Lung (tissue), 12 donors: ENCODE measurements around the gene DCP1B. TPM values are rescaled to one million over a fixed set of nuclear protein-coding genes. Genes with fewer than 3 reads are reported as not detected.
A peak's percentile ranks its signal among the peaks of the same experiment; 100 is the strongest.

Experiments
- ATAC-seq: fragments of 200-7000 bp; cut with Tn5 transposase; one replicate; pipeline ENCODE4 v1.9.1; 2020; ENCODE audit warnings: moderate number of reproducible peaks; ENCODE audit not compliant: insufficient read depth, low FRiP score
- DNase-seq, 3 donors: peaks; one replicate each; pipeline ENCODE4 v3.0.0-alpha.2; 2013 to 2017
- H3K27ac ChIP-seq, 2 donors: one replicate each; pipeline ENCODE4 v1.5.1; 2013; ENCODE audit warnings: mild to moderate bottlenecking in 2 of 2, moderate library complexity in 2 of 2, control low read depth in 1 of 2, inconsistent platforms in 1 of 2, low read depth in 1 of 2, low read length in 1 of 2
- H3K27me3 ChIP-seq, 3 donors: one replicate each; pipeline ENCODE4 v1.5.1; 2013; ENCODE audit warnings: low read length in 2 of 3; ENCODE audit not compliant: control insufficient read depth in 3 of 3, insufficient read depth in 3 of 3
- H3K36me3 ChIP-seq, 4 donors: one replicate each; pipeline ENCODE4 v1.5.1; 2013; ENCODE audit warnings: low read length in 4 of 4, mild to moderate bottlenecking in 1 of 4, moderate library complexity in 1 of 4; ENCODE audit not compliant: control insufficient read depth in 4 of 4, insufficient read depth in 4 of 4
- H3K4me1 ChIP-seq, 5 donors: one replicate each; pipeline ENCODE4 v1.5.1; 2013; ENCODE audit warnings: low read length in 5 of 5, mild to moderate bottlenecking in 2 of 5, moderate library complexity in 1 of 5; ENCODE audit not compliant: control insufficient read depth in 5 of 5, insufficient read depth in 5 of 5
- H3K4me3 ChIP-seq: one replicate; pipeline ENCODE4 v1.5.1; 2013; ENCODE audit warnings: mild to moderate bottlenecking, control low read depth, moderate library complexity
- H3K9ac ChIP-seq, 2 donors: one replicate each; pipeline ENCODE4 v1.5.1; 2013; ENCODE audit warnings: low read length in 2 of 2, control low read depth in 1 of 2; ENCODE audit not compliant: insufficient read depth in 1 of 2
- H3K9me3 ChIP-seq, 4 donors: one replicate each; pipeline ENCODE4 v1.5.1; 2013; ENCODE audit warnings: low read length in 3 of 4, mild to moderate bottlenecking in 1 of 4, moderate library complexity in 1 of 4; ENCODE audit not compliant: control insufficient read depth in 4 of 4, insufficient read depth in 3 of 4
- CTCF ChIP-seq: IDR thresholded peaks from 2 replicates; pipeline ENCODE4 v1.5.1; 2012; ENCODE audit warnings: mild to moderate bottlenecking; ENCODE audit errors: control extremely low read depth, extremely low read depth
- WGBS, 2 donors: extraction: QIAGEN DNeasy Blood & Tissue Kit; methylation state at CpG; one replicate each; pipeline ENCODE4 v1.1.7; 2013; 5-methylcytosine and 5-hydroxymethylcytosine counted together
- polyA plus RNA-seq, 2 donors: library from polyadenylated mRNA; stranded (reverse); fragments of 200-250 nt; gene quantifications; one replicate each; pipeline ENCODE4 v1.2.1, GENCODE V29; 2013
- total RNA-seq, 2 donors: library from RNA; depleted of rRNA in 1 of 2; stranded (reverse); fragments of >200 nt in 1 of 2; gene quantifications; one replicate each; pipeline ENCODE4 v1.2.1, GENCODE V29; 2014 to 2021
- donor health status: control.
- donor health status: control.
- donor health status: Bipolar disorder and iron deficiency.
- donor health status: healthy.
- donor health status: DM: yes; HTN: yes; CAD: no.

The DCP1B gene
- total and polyA plus RNA-seq, 4 donors, result 4.2 to 13.2 (median 8.7) TPM

GRCh38 chr12:1992732-1993131 is 11.5 kb downstream of the DCP1B start:
- WGBS, 2 donors, result 90% methylated on average over 3 of the region's 3 CpGs
- TF ChIP-seq CTCF, result no peak
- DNase-seq, result no peak
- H3K27me3 ChIP-seq, result no peaks in the 10 kb centered on the region
- peaks cover 2 to 32% (median 17%) of the 10 kb centered on the region in 4 donors for H3K36me3 ChIP-seq
- H3K9me3 ChIP-seq, result peaks cover 0 to 6% (median 0%) of the 10 kb centered on the region in 4 donors
- no peak for ATAC-seq
- H3K9ac ChIP-seq, result no peak overlapping the region
- H3K4me1 ChIP-seq, result peaks cover 1 to 36% (median 8%) of the 10 kb centered on the region in 5 donors
- H3K4me3 ChIP-seq, result no peak overlapping the region
- peak overlapping the region in 1 of 2 donors; percentile 88 for H3K27ac ChIP-seq

GRCh38 chr12:1989111-1989510 is 15.1 kb downstream of the DCP1B start:
- no peaks in the 10 kb centered on the region for H3K27me3 ChIP-seq
- H3K9ac ChIP-seq, result no peak overlapping the region
- peaks cover 0 to 21% (median 12%) of the 10 kb centered on the region in 5 donors for H3K4me1 ChIP-seq
- peak overlapping the region in 1 of 2 donors; percentile 49 for H3K27ac ChIP-seq
- H3K4me3 ChIP-seq, result no peak overlapping the region
- TF ChIP-seq CTCF, result no peak
- WGBS, 2 donors, result 97 to 99% methylated on average over 4 of the region's 4 CpGs
- ATAC-seq (no peak), DNase-seq (no peak)
- H3K9me3 ChIP-seq, result peaks cover 0 to 10% (median 3%) of the 10 kb centered on the region in 4 donors
- peaks cover 6 to 47% (median 26%) of the 10 kb centered on the region in 4 donors for H3K36me3 ChIP-seq

- H3K27me3 ChIP-seq, result no peaks in the 10 kb centered on the region
- TF ChIP-seq CTCF, result no peak
- H3K4me3 ChIP-seq, result no peak overlapping the region
Observed at GRCh38 chr12:1984759-1985158, 19.5 kb downstream of the DCP1B start.

GRCh38 chr12:1980282-1980681 is 24.0 kb downstream of the DCP1B start:
- H3K36me3 ChIP-seq, result peaks cover 0 to 14% (median 1%) of the 10 kb centered on the region in 4 donors
- WGBS, 2 donors, result 92 to 97% methylated on average over 2 of the region's 2 CpGs
- ATAC-seq (no peak), DNase-seq (no peak)
- H3K9me3 ChIP-seq, result peaks cover 0 to 6% (median 1%) of the 10 kb centered on the region in 4 donors
- H3K27ac ChIP-seq, result no peak overlapping the region
- no peaks in the 10 kb centered on the region for H3K27me3 ChIP-seq
- TF ChIP-seq CTCF, result no peak
- H3K9ac ChIP-seq, result no peak overlapping the region
- H3K4me3 ChIP-seq, result no peak overlapping the region
- peaks cover 0 to 3% (median 0%) of the 10 kb centered on the region in 5 donors for H3K4me1 ChIP-seq

More at GRCh38 chr12:1984759-1985158, 19.5 kb downstream of the DCP1B start:
- H3K27ac ChIP-seq, result no peak overlapping the region
- no peak overlapping the region for H3K9ac ChIP-seq
- DNase-seq (no peak), ATAC-seq (no peak)
- H3K36me3 ChIP-seq, result peaks cover 4 to 40% (median 17%) of the 10 kb centered on the region in 4 donors
- H3K4me1 ChIP-seq, result peaks cover 0 to 4% (median 0%) of the 10 kb centered on the region in 5 donors
- peaks cover 0 to 10% (median 5%) of the 10 kb centered on the region in 4 donors for H3K9me3 ChIP-seq
